ENCODE measurements around the gene LST1.

LST1 gene

DNA sequence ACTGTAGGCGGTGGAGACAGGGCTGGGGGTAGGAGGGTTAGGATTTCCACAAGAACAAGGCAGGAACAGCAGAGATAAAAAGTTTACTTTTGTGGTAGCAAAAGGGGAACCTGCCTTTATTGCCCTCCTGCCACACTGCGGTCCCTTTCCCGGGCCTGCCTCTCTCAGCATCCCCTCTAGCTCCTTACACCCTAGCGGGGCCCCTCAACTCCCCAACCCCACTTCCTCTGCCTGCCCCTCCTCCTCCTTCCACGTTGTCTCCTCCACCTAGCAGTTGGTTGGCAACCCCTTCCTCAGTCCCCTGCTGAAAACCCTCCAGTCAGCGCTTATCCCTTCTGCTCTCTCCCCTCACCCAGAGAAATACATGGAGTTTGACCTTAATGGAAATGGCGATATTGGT is 29.7 kb downstream of the LST1 start:
- DNase-seq (ENCODE audit: low read depth), result no peak

DNA sequence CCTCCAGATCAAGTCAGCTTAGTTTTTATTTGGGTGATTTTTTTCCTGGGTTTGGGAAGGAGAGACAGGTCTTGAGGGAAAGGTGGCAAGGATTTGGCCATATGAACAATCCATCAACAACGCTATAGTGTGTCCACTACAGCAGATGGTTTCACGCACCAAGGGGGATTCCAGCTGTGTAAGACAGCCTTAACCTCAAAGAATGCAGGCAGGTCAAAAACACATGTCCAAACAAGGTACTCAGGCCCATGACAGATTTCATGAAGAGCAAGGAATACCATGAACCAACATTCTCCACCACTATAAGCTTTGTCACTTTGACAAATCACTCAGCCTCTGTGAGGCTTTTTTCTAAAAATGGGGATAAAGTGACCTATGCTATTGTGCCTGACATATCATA is 30.9 kb downstream of the LST1 start:
- TF ChIP-seq CTCF (conservative IDR thresholded peaks at IDR 0.05; ENCODE audit: low read depth, low read length), result no peak
- H3K4me3 ChIP-seq (ENCODE audit: low read length), result no peak overlapping the region
- DNase-seq (ENCODE audit: low read depth), result no peak

More for the DNA sequence above, 29.7 kb downstream of the LST1 start:
- TF ChIP-seq CTCF (conservative IDR thresholded peaks at IDR 0.05; ENCODE audit: low read depth, low read length), result no peak
- H3K4me3 ChIP-seq (ENCODE audit: low read length), result no peak overlapping the region

DNA sequence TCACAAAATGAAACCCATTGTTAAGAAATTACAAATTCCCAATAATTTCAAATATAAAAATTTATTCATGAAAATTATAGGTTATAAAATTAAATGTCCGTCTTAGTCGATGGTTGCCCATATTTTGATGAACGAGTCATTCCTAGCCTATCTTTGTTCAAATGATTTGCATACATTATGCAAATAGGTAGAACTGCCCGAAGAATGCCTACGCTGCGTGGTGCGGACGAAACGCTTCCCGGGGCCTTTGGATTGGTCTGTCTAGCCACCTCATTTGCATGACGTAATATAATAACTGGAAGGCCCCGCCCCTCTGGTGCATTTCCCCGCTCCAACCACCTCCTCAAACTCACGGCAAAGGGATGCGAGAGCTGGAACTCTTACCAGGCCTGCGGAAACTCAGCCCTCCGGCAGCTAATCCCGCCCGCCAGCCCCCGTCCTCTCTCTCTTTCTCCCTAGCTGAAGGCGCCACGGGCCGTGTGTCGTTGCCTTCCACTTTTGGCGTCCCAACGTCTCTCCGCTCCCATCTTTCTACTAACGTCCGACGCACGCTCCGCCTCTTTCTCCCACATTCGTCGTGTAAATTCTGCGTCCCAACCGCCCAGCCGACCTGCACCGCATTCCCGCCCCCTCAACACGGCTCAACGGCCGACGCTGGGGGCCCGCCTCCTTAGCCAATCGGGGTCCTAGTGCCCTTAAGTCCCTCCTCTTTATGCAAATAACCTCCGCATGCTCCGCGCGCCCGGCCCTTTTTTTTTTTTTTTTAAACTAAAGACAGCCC is 33.9 kb downstream of the LST1 start:
- peak overlapping the region; percentile 59 for H3K4me3 ChIP-seq (ENCODE audit: low read length)
- DNase-seq (ENCODE audit: low read depth), result peak; percentile 98
- no peak for TF ChIP-seq CTCF (conservative IDR thresholded peaks at IDR 0.05; ENCODE audit: low read depth, low read length)

- TF ChIP-seq CTCF (conservative IDR thresholded peaks at IDR 0.05; ENCODE audit: low read depth, low read length), result no peak
- DNase-seq (ENCODE audit: low read depth), result no peak
Measured at GRCh38 chr6:31620586-31621319, 34.7 kb downstream of the LST1 start, which contains the start of gene PRRC2A. TSS of gene PRRC2A (plus strand) at chr6:31620715. CDS start at chr6:31622790, 2,075 bp downstream.

DNA sequence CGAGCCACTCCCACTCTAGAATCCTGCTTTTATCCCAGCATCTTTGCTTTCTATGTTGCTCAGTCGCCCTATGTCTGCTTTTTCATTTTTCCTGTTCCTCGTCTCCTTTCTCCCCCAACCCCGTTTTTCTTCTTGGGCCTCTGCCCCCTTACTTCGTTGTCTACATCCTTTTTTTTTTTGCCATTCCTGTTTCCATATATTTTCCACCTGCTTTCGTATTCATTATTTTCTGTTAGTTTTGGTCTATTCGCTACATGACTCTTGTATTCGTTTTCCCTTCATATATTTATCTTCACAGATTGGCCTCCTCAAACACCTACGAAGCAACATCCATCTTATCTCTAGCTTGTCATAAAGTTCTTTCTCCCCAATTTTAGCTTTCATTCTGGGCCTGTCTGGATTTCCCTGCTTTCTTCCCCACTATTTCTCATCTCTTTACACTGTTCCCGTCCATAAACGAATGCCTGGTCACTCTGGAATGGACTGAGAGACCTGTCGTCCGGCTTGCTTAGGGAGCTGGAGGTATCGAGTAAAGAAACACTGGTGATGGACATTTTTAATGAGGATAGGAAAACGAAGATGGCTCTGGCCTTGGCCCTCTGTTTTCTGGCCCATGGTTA is 35.4 kb downstream of the LST1 start:
- H3K4me3 ChIP-seq (ENCODE audit: low read length), result peak overlapping the region; percentile 80
- DNase-seq (ENCODE audit: low read depth), result no peak
- no peak for TF ChIP-seq CTCF (conservative IDR thresholded peaks at IDR 0.05; ENCODE audit: low read depth, low read length)

More at GRCh38 chr6:31620586-31621319, 34.7 kb downstream of the LST1 start, which contains the start of gene PRRC2A:
- peak within 1 kb of the TSS; percentile 80 for H3K4me3 ChIP-seq (ENCODE audit: low read length)

GRCh38 chr6:31621991-31622390 is 35.9 kb downstream of the LST1 start:
- H3K4me3 ChIP-seq (ENCODE audit: low read length), result peak overlapping the region; percentile 80
- no peak for TF ChIP-seq CTCF (conservative IDR thresholded peaks at IDR 0.05; ENCODE audit: low read depth, low read length)
- no peak for DNase-seq (ENCODE audit: low read depth)

All from retinal pigment epithelial cell (primary cell).